ENCODE data around the gene SCGB1D4. TPM values are rescaled to one million over a fixed set of nuclear protein-coding genes. Genes with fewer than 3 reads are reported as not detected.
A peak's percentile ranks its signal among the peaks of the same experiment; 100 is the strongest.

The SCGB1D4 gene
- total RNA-seq, 2 donors from 2014 or later: not detected

DNA sequence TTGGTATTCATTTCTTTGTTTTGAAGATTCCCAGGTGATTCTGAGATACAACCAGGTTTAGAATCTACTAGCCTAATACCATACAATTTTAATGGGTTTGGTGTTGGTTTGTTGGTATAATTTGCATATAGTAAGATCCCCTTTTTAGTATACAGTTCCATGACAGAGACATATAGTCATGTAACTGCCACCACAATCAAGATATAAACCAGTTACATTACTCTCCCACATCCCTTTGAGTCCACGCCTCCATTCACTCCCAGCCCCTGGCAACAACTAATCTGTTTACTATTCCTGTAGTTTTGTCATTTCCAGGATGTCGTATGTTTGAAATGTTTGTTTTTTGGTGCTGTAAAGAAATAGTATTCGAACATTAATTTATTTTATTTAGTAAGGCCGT lies 42.7 kb upstream of the SCGB1D4 start:
- TF ChIP-seq, protein P1, sequence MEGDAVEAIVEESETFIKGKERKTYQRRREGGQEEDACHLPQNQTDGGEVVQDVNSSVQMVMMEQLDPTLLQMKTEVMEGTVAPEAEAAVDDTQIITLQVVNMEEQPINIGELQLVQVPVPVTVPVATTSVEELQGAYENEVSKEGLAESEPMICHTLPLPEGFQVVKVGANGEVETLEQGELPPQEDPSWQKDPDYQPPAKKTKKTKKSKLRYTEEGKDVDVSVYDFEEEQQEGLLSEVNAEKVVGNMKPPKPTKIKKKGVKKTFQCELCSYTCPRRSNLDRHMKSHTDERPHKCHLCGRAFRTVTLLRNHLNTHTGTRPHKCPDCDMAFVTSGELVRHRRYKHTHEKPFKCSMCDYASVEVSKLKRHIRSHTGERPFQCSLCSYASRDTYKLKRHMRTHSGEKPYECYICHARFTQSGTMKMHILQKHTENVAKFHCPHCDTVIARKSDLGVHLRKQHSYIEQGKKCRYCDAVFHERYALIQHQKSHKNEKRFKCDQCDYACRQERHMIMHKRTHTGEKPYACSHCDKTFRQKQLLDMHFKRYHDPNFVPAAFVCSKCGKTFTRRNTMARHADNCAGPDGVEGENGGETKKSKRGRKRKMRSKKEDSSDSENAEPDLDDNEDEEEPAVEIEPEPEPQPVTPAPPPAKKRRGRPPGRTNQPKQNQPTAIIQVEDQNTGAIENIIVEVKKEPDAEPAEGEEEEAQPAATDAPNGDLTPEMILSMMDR (conservative IDR thresholded peaks at IDR 0.05): no peak
- H3K9me3 ChIP-seq (ENCODE audit: control insufficient read depth, low read length): no peaks in the 10 kb centered on the region
- Mint-ChIP-seq H3K4me3 (no peak overlapping the region), H3K36me3 (ENCODE audit: low read depth) (peaks cover 23% of the 10 kb centered on the region), H3K27ac (no peak overlapping the region), H3K9me3 (no peaks in the 10 kb centered on the region), H3K4me1 (peaks cover 21% of the 10 kb centered on the region), H3K27me3 (ENCODE audit: insufficient read depth) (peaks cover 11% of the 10 kb centered on the region)
- no peaks in the 10 kb centered on the region for H3K27me3 ChIP-seq (ENCODE audit: control insufficient read depth, insufficient read depth, low read length, poor library complexity, severe bottlenecking)
- peaks cover 33% of the 10 kb centered on the region for H3K36me3 ChIP-seq (ENCODE audit: control insufficient read depth, insufficient read depth, low read length)
- H3K4me3 ChIP-seq (ENCODE audit: low read length): no peak overlapping the region
- H3K27ac ChIP-seq (ENCODE audit: low read depth, low read length): no peak overlapping the region
- peaks cover 7% of the 10 kb centered on the region for H3K4me1 ChIP-seq (ENCODE audit: control insufficient read depth, insufficient read depth, low read length)
- WGBS, 2 experiments (ENCODE audit: insufficient coverage in 1 of 2, insufficient read length in 1 of 2): 82 to 98% methylated on average over 3 to 4 of the region's 4 CpGs
- H3K9ac ChIP-seq (ENCODE audit: extremely low read depth, low read length, poor library complexity, severe bottlenecking): no peak overlapping the region
- DNase-seq: no peak

DNA sequence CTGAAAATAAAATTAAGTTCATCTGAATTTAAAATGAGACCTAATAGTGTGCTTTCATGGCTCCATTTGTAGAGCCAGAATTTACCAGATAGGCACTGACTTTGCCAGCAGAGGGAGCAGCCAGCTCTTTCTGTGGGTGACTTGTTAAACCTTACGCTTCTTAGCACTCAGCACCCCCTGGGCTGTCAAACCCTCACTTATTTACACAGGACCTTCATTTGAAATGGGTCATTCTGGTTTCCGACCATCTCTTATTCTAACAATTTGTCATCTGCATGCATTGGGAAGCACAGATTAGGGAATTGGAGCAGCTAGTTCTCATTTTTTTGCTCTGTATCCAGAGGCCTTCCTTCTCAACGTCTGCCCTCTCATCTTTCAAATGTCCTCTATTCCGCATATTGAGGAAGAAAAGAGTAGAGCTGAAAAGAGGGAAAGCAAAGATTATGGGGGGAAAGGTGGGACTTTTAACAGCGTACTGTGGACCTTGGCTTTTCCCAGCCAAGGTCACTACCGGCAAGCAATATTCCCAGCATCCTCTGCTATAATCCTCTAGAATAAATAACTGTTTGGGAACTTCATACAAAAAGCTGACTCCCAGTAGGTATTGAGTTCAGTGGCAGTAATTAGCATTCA lies 41.5 kb upstream of the SCGB1D4 start:
- TF ChIP-seq, protein P1 (conservative IDR thresholded peaks at IDR 0.05): peak; percentile 90
- H3K9ac ChIP-seq (ENCODE audit: extremely low read depth, low read length, poor library complexity, severe bottlenecking): no peak overlapping the region
- peaks cover 18% of the 10 kb centered on the region for H3K36me3 Mint-ChIP-seq (ENCODE audit: low read depth)
- 78 to 90% methylated on average over 3 to 6 of the region's 6 CpGs for WGBS, 2 experiments (ENCODE audit: insufficient coverage in 1 of 2, insufficient read length in 1 of 2)
- no peak overlapping the region for H3K4me3 ChIP-seq (ENCODE audit: low read length)
- H3K4me1 ChIP-seq (ENCODE audit: control insufficient read depth, insufficient read depth, low read length): peaks cover 7% of the 10 kb centered on the region
- H3K27ac Mint-ChIP-seq: no peak overlapping the region
- H3K36me3 ChIP-seq (ENCODE audit: control insufficient read depth, insufficient read depth, low read length): peaks cover 33% of the 10 kb centered on the region
- peaks cover 1% of the 10 kb centered on the region for H3K9me3 Mint-ChIP-seq
- H3K27me3 Mint-ChIP-seq (ENCODE audit: insufficient read depth): peaks cover 23% of the 10 kb centered on the region
- no peak overlapping the region for H3K4me3 Mint-ChIP-seq
- DNase-seq: peak; percentile 83
- H3K27ac ChIP-seq (ENCODE audit: low read depth, low read length): no peak overlapping the region
- peaks cover 2% of the 10 kb centered on the region for H3K27me3 ChIP-seq (ENCODE audit: control insufficient read depth, insufficient read depth, low read length, poor library complexity, severe bottlenecking)
- H3K4me1 Mint-ChIP-seq: peaks cover 21% of the 10 kb centered on the region
- no peaks in the 10 kb centered on the region for H3K9me3 ChIP-seq (ENCODE audit: control insufficient read depth, low read length)

DNA sequence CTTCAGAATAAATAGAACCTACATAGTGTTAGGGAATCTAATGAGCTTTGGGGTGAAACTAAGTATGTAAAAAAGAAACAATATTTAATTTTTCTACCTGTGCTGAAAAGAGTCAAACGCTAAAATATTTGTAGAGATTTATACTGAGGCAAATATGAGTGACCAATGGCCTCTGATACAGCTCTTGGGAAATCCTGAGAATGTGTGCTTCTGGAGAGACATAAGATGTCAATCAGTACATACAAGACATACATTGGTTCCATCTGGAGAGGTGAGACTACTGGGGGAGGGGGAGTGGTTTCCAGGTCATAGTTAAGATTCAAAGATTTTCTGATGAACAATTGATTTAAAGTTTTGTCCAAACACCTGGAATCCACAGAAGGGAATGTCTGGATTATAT lies 39.3 kb upstream of the SCGB1D4 start:
- Mint-ChIP-seq H3K4me1 (peaks cover 21% of the 10 kb centered on the region), H3K36me3 (ENCODE audit: low read depth) (peaks cover 9% of the 10 kb centered on the region), H3K27ac (no peak overlapping the region), H3K27me3 (ENCODE audit: insufficient read depth) (peaks cover 41% of the 10 kb centered on the region), H3K4me3 (peak overlapping the region; percentile 81), H3K9me3 (peaks cover 1% of the 10 kb centered on the region)
- Histone ChIP-seq H3K27ac (ENCODE audit: low read depth, low read length) (no peak overlapping the region), H3K9me3 (ENCODE audit: control insufficient read depth, low read length) (no peaks in the 10 kb centered on the region), H3K9ac (ENCODE audit: extremely low read depth, low read length, poor library complexity, severe bottlenecking) (peak overlapping the region; percentile 59), H3K36me3 (ENCODE audit: control insufficient read depth, insufficient read depth, low read length) (peaks cover 23% of the 10 kb centered on the region), H3K27me3 (ENCODE audit: control insufficient read depth, insufficient read depth, low read length, poor library complexity, severe bottlenecking) (peaks cover 19% of the 10 kb centered on the region), H3K4me3 (ENCODE audit: low read length) (peak overlapping the region; percentile 93), H3K4me1 (ENCODE audit: control insufficient read depth, insufficient read depth, low read length) (peaks cover 7% of the 10 kb centered on the region)
- DNase-seq: no peak
- WGBS, 2 experiments (ENCODE audit: insufficient coverage in 1 of 2, insufficient read length in 1 of 2): 45 to 67% methylated on average over 1 of the region's 1 CpG
- TF ChIP-seq, protein P1 (conservative IDR thresholded peaks at IDR 0.05): no peak

All from endodermal cell (in vitro differentiated cells).